GM12878 (cell line): ENCODE results near the gene RNF186.

Source experiments
- EP300 ChIP-seq, 2 experiments: fragments of 150-350 bp in 1 of 2; IDR thresholded peaks; 2 replicates each; pipeline ENCODE4 v1.6.1; 2011 to 2012; ENCODE audit warnings: low read depth in 2 of 2, low read length in 2 of 2, borderline replicate concordance in 1 of 2, improper control_type of control experiment in 1 of 2, inconsistent platforms in 1 of 2; ENCODE audit not compliant: control insufficient read depth in 1 of 2
- GABPA ChIP-seq: IDR thresholded peaks from 2 replicates; pipeline ENCODE4 v1.6.1; 2014; ENCODE audit warnings: antibody characterized with exemption, low read depth, mild to moderate bottlenecking, inconsistent platforms
- TF ChIP-seq, protein P1 (sequence below): IDR thresholded peaks from 2 replicates; pipeline ENCODE4 v1.6.1; 2012; ENCODE audit warnings: low read length, inconsistent platforms

DNA sequence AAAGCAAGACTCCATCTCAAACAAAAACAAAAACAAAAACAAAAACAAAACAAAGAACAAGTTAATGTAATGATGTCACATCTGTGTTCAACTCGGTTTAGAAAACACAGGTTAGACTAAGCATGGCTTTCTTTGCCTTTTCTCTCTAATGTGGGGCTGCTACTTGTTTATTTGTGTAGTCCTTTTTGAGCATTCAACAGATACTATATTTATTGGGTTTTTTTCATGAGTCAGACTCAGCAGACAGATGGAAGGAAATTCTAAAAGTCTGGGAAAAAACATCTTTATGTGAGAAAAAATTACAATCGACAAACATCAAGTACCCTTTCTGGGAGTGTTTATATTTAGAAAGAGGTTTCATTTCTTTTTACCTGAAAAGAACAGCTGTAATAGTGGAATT, 44.8 kb upstream of the RNF186 start:
- TF ChIP-seq EP300 (IDR thresholded peaks at IDR 0.05; ENCODE audit: borderline replicate concordance in 1 of 2, control insufficient read depth in 1 of 2, low read depth in 2 of 2, low read length in 2 of 2) (no peak), GABPA (no peak)
- TF ChIP-seq, protein P1, sequence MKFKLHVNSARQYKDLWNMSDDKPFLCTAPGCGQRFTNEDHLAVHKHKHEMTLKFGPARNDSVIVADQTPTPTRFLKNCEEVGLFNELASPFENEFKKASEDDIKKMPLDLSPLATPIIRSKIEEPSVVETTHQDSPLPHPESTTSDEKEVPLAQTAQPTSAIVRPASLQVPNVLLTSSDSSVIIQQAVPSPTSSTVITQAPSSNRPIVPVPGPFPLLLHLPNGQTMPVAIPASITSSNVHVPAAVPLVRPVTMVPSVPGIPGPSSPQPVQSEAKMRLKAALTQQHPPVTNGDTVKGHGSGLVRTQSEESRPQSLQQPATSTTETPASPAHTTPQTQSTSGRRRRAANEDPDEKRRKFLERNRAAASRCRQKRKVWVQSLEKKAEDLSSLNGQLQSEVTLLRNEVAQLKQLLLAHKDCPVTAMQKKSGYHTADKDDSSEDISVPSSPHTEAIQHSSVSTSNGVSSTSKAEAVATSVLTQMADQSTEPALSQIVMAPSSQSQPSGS: no peak
